HTERT RPE-1 (cell line): ENCODE measurements around the gene SUPT5H.

Experiments used
- in situ Hi-C: fragments of 300-500 bp; cut with MboI; formaldehyde crosslinking; loops from 4 replicates; pipeline ENCODE4 v1.14.3; 2020; ENCODE audit warnings: low sequenced_read_pairs

SUPT5H gene

DNA sequence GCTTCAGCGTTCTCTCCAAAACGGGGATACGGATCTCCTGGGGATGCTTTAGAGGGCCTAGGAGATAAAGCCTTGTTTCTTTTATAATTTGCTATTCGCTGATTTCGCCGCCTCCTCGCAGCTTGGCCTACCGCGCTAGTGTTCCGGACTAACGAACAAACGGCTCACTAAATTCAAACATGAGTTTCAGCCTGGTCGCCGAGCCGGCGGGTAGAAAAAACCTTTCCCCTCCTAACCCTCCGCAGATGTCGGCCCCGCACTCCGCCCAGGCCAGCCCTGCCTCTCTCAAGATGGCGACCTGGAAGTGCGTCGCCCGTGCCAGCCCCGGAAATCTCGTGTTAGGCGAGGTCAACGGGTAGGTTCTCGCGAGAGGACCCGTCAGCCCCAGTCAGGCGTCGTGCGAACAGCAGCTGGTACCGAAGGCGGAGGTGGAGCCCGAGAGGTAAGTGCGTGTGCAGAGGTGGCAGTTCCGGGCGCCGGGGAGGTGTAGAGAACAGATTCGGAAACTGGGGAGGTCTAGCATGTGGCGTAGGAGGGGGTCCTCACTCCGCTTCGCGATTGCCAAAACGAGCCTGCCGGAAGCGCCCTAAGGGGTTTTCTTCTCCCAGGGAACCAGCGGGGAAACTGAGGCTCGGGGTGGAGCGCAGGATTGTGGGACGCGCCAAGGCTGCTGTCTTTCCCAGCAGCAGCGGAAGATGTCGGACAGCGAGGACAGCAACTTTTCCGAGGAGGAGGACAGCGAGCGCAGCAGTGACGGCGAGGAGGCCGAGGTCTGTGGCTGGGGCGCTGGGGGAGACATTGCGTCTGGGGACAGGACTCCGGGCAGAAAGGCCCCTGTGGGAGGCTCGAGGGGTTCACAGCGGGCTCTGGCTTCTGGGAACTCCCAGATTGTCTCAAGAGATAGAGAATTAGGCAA lies at the start of gene SUPT5H:
Gene SUPT5H, plus strand, starts transcription at position 387 of the 916 bp plus-strand sequence. Its CDS starts 309 bp downstream, at position 696.
- in situ Hi-C loops: no loop called here

- in situ Hi-C loops: no loop called here
These were observed 47.8 kb upstream of the SUPT5H start for GRCh38 chr19:39397360-39398296.

- in situ Hi-C loops: no loop called here
These were observed 47.0 kb upstream of the SUPT5H start for GRCh38 chr19:39398297-39398864.

DNA sequence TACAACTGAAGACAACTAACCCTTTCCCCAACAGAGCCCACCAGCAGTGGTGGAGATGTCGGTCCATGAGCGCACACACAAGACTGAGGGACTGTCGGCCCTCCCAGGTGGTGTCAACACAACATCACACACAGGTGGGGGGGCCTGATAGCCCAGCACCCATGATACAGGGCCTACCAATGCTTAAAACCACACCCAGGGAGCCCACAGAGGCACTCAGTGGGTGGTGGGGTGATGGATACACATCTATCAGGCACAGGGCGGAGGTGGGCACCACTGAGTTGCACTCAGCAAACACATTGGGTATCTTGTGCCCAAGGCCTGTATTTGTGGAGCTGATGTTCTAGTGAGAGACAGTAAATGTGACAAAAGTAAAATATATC lies 45.7 kb upstream of the SUPT5H start:
- in situ Hi-C loops: no loop called here

GRCh38 chr19:39400061-39400460 lies 45.3 kb upstream of the SUPT5H start:
- in situ Hi-C loops: no loop called here

DNA sequence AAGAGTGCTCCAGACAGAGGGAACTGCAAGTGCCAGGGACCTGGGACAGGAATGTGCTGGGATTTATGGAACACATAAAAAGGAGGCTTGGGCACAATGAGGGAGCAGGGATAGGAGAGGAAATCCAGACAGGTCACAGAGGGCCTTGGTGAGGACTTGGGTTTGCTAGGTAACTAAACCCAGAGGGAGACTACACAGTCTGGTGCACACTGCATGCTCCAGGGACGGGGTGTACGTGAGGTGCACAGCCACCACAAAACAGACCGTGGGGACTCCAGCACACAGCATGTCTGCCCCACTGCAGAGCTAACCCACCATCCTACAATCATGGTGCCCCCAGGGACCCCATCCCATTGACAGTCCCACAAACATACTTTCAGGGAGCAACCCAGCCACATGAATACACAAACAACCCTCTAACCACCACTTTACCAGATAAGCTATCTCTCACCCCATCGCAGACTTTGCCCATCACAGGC lies 44.3 kb upstream of the SUPT5H start:
- in situ Hi-C loops: no loop called here

DNA sequence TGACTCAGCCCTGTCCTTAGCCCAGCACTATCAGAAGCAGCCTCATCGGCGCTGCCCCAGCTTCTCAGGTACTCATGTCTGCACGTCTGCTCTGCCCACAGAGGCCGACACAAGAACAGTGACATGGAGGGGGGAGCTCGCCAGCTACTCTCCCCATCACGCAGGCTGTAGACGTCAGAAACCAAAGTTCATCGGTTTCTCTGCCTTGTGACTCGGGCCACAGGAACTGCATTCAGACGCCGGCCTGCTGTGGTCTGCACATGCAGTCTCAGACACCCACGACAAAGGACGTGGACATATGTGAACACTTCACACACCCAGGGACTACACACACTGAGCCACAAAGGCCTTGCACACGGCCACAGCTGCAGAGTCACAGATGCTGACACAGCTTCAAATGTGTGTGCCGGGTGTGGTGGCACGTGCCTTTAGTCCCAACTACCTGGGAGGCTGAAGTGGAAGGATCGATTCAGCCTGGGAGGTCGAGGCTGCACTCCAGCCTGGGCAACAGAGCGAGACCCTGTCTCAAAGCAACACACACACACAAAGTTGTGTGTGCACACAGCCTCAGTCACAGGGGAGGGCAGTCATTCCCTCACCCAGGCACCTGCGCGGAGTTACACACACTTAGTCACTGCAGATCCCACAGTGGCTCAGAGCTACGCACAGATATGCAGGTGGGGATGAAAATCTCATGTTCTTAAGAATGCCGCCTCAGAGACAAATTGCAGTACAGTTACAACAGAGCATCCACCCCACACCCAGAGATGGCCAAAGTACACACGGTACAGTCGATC lies 43.6 kb upstream of the SUPT5H start:
- in situ Hi-C loops: no loop called here

- in situ Hi-C loops: no loop called here
These were observed 42.8 kb upstream of the SUPT5H start for GRCh38 chr19:39402346-39403300.

DNA sequence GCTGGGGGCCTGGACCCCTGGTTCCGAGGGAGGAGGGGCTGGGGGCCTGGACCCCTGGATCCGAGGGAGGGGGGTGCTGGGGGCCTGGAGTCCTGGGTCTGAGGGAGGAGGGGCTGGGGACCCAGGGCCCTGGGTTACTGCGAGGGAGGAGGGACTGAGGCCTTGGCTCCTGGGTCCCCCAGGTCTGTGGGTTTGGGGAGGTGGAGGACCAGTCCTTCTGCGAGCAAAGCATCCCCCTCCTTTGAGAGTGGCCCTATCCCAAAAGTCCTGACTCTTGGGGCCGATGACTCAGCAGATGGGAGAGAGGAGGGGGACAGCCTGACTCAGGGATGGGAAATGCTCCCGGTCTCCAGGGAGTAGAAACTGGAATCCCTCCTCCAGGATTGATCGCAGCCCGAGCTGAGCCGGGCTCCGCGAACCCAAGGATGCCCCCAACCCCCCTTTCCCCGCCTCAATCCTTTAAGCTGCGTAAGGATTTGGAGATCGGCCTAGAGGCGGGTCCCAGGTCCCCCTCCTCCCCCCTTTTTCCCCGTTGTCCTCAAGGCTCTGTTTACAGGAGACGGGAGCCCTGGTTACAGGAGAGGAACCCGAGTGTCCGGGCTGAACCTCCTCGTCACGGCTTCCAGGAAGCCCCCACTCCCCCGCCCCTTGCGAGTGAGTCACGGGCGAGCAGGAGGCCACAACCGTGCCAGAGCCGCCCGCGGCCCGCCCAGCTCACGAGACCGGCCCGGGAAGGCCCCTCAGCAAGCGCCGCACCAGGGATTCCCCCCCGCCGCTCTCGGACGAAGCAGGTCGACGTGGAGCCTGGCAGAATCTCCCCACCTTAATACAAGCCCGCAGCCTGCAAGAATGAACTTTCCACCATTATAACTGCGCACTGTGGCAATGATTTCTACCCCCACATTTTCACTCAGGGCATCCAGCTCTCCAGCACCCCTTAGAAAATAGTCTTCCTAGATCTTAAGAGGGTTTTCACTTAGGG lies 41.8 kb upstream of the SUPT5H start:
- in situ Hi-C loops: no loop called here

DNA sequence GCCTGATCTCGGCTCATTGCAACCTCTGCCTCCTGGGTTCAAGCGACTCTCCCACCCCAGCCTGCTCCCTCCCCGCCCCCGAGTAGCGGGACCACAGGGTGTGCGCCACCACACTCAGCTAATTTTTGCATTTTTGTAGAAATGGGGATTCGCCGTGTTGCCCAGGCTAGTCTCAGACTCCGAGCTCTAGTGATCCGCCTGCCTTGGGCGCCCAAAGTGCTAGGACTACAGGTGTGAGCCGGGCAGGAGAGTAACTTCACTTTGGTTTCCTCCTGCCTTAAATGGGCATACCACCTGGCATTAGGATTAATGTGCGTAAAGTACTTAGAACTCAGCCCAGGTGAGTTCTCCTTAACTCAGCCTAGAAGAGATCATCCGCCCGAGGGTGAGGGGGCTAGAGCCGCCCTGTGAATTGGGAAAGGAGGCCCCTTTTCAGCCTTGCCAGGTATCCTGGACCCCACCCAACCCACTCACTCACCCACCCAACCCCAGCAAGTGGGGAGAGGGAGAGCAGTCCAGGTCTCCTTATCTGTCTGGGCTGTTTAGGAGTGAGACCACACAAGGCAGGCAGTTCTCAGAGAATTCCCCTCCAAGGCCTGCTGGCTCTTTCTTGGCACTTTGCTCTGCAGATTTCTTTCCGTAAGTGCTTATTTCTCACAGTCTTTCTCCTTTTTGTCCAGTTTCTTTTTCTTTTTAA lies 40.0 kb upstream of the SUPT5H start:
- in situ Hi-C loops: no loop called here

- in situ Hi-C loops: no loop called here
These were observed 39.3 kb upstream of the SUPT5H start for GRCh38 chr19:39405958-39406655.

DNA sequence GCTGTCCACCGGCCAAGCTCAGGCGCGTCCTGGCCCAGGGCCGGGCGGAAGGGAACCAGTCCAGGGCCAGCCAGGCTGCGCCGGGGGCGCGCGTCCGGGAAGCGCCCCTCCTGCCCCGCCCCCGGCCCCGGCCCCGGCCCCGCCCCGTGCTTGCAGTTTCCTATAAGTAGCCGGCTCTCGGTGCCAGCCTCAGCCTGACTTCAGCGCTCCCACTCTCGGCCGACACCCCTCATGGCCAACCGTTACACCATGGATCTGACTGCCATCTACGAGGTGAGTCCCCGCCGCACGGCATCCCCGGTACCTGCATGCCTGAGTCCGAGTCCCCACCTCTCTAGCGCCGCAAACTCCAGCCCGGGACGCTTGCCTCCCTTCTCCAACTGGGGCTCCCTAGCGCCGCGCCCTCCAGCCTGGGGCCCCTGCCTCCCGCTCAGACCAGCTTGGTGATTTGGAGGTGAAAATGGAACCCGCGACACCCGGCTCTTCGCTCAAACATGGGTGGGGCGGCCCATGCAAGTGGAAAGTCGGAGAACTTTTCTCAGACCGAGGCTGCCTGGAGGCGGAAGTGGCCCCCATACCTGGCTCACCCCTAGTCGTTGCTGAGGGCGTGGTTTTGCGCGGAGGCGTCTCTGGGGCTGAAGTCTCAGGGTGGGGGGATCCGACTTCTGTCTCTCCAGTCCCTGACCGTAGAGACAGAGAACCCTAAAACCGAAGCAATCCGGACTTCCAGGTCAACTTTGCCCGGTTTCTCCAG lies 38.5 kb upstream of the SUPT5H start, which contains the start of gene ZFP36:
Gene ZFP36, plus strand, starts transcription at position 192 of the 754 bp plus-strand sequence. Its CDS starts 58 bp downstream, at position 250.
- in situ Hi-C loops: no loop called here

DNA sequence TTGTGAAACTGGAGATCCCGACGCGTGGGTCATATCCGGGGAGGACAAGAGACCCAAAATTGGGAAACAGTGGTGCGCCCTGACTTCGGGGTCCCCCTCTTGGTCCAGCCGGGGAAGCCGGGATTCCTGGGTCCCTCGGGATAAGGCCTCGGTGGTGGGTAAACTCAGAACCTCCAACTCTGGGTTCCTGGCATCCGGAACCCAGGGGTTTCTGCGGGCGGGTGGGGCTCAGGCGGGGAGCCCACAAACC lies 38.0 kb upstream of the SUPT5H start:
- in situ Hi-C loops: no loop called here

DNA sequence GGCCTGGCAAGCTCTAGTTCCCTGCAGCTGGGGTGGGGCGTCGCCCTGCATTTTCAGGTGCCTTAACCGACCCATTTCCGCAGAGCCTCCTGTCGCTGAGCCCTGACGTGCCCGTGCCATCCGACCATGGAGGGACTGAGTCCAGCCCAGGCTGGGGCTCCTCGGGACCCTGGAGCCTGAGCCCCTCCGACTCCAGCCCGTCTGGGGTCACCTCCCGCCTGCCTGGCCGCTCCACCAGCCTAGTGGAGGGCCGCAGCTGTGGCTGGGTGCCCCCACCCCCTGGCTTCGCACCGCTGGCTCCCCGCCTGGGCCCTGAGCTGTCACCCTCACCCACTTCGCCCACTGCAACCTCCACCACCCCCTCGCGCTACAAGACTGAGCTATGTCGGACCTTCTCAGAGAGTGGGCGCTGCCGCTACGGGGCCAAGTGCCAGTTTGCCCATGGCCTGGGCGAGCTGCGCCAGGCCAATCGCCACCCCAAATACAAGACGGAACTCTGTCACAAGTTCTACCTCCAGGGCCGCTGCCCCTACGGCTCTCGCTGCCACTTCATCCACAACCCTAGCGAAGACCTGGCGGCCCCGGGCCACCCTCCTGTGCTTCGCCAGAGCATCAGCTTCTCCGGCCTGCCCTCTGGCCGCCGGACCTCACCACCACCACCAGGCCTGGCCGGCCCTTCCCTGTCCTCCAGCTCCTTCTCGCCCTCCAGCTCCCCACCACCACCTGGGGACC lies 37.6 kb upstream of the SUPT5H start:
- in situ Hi-C loops: no loop called here

GRCh38 chr19:39408392-39409207 lies 36.8 kb upstream of the SUPT5H start:
- in situ Hi-C loops: no loop called here
